ENCODE measurements around the gene ECSIT. TPM values are rescaled to one million over a fixed set of nuclear protein-coding genes. Genes with fewer than 3 reads are reported as not detected.

ECSIT gene
- total RNA-seq, 1 experiment from 2014 or later, result 64.7 TPM

DNA sequence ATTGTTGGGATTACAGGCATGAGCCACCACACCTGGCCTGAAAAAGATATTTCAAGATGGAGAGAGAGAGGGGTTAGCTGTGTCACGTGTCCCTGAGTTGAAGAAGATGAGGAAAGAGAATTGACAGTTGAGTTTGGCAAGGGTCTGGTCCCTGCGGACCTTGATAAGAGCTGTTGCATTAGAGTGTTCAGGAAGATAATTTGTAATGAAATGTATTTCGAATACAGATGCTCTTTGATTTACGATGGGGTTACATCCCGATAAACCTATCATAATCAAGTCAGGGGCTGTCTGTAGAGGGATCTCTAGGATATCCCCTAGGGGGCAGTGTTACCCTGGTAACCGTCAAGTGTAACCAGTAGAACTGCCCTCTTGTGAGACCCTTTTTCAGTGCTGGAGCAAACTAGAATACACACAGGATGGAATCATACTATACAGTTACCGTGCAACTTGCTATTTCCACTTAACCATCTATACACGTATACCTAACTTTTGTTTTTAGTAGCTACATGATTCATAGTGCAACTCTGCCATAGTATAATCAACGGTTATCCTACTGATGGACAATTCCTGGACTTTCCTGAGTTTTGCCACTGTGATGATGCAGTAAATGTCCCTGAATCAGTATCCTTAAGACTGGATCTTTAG is 31.6 kb upstream of the ECSIT start:
- Histone ChIP-seq H3K27me3 (replicated peaks; ENCODE audit: insufficient read depth, low read depth, low read length, poor library complexity) (no peaks in the 10 kb centered on the region), H3K4me3 (ENCODE audit: low read depth, low read length, poor library complexity, severe bottlenecking) (peak overlapping the region; percentile 95), H3K4me1 (ENCODE audit: insufficient read depth, low read length, poor library complexity, severe bottlenecking) (peaks cover 13% of the 10 kb centered on the region), H3K36me3 (ENCODE audit: insufficient read depth, low read length, poor library complexity, severe bottlenecking) (peaks cover under 1% of the 10 kb centered on the region), H3K9me3 (ENCODE audit: low read depth, low read length, poor library complexity, severe bottlenecking) (no peaks in the 10 kb centered on the region), H3K27ac (ENCODE audit: low read depth, low read length, poor library complexity, severe bottlenecking) (no peak overlapping the region)
- no TSS peak for BruUV-seq (replicated peaks)
- DNase-seq (ENCODE audit: low spot score), result peak; percentile 92
- ChIA-PET POLR2A (ENCODE audit: low non-redundant PET) (no interaction called here), CTCF (interaction anchor here (0.5 kb wide), 1 partner anchor 63 kb away, joined by 5 read pairs; no protein-coding TSS in a partner anchor)
- intact Hi-C loops (cut with micrococcal nuclease; ENCODE audit: unreplicated experiment), result loop anchor here (2.0 to 5.0 kb wide), 2 partner anchors 26 to 252 kb away; partner anchors contain the start of gene ZNF440
- TF ChIP-seq EZH2 (IDR thresholded peaks at IDR 0.05; ENCODE audit: borderline replicate concordance, low read depth, low read length, poor library complexity, severe bottlenecking), result no peak
- TF ChIP-seq, protein P1, sequence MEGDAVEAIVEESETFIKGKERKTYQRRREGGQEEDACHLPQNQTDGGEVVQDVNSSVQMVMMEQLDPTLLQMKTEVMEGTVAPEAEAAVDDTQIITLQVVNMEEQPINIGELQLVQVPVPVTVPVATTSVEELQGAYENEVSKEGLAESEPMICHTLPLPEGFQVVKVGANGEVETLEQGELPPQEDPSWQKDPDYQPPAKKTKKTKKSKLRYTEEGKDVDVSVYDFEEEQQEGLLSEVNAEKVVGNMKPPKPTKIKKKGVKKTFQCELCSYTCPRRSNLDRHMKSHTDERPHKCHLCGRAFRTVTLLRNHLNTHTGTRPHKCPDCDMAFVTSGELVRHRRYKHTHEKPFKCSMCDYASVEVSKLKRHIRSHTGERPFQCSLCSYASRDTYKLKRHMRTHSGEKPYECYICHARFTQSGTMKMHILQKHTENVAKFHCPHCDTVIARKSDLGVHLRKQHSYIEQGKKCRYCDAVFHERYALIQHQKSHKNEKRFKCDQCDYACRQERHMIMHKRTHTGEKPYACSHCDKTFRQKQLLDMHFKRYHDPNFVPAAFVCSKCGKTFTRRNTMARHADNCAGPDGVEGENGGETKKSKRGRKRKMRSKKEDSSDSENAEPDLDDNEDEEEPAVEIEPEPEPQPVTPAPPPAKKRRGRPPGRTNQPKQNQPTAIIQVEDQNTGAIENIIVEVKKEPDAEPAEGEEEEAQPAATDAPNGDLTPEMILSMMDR (conservative IDR thresholded peaks at IDR 0.05; ENCODE audit: low read depth, low read length), result peak; percentile 86

GRCh38 chr19:11558881-11559828 is 30.2 kb upstream of the ECSIT start, which contains the start of gene ELOF1:
Gene ELOF1 (minus strand): TSS chr19:11559230. CDS start chr19:11554347, 4,883 bp downstream.
- intact Hi-C loops (cut with micrococcal nuclease; ENCODE audit: unreplicated experiment), result no loop called here
- Histone ChIP-seq H3K27me3 (replicated peaks; ENCODE audit: insufficient read depth, low read depth, low read length, poor library complexity) (no peaks in the 10 kb centered on the region), H3K4me3 (ENCODE audit: low read depth, low read length, poor library complexity, severe bottlenecking) (peak within 1 kb of the TSS; percentile 95), H3K9me3 (ENCODE audit: low read depth, low read length, poor library complexity, severe bottlenecking) (no peaks in the 10 kb centered on the region), H3K27ac (ENCODE audit: low read depth, low read length, poor library complexity, severe bottlenecking) (peak within 1 kb of the TSS; percentile 57), H3K4me1 (ENCODE audit: insufficient read depth, low read length, poor library complexity, severe bottlenecking) (peaks cover 13% of the 10 kb centered on the region), H3K36me3 (ENCODE audit: insufficient read depth, low read length, poor library complexity, severe bottlenecking) (peaks cover 8% of the 10 kb centered on the region)
- TSS peak; percentile 96 for BruUV-seq (replicated peaks)
- CTCF ChIA-PET, result interaction anchor here (0.6 to 1.1 kb wide), 2 partner anchors 35 to 238 kb away, joined by 5 read pairs; no protein-coding TSS in a partner anchor
- DNase-seq (ENCODE audit: low spot score), result peak; percentile 99
- TF ChIP-seq, protein P1 (conservative IDR thresholded peaks at IDR 0.05; ENCODE audit: low read depth, low read length), result peak; percentile 23; the same call in 1 of the 2 replicates
- no peak for TF ChIP-seq EZH2 (IDR thresholded peaks at IDR 0.05; ENCODE audit: borderline replicate concordance, low read depth, low read length, poor library complexity, severe bottlenecking)
- POLR2A ChIA-PET (ENCODE audit: low non-redundant PET), result no interaction called here

DNA sequence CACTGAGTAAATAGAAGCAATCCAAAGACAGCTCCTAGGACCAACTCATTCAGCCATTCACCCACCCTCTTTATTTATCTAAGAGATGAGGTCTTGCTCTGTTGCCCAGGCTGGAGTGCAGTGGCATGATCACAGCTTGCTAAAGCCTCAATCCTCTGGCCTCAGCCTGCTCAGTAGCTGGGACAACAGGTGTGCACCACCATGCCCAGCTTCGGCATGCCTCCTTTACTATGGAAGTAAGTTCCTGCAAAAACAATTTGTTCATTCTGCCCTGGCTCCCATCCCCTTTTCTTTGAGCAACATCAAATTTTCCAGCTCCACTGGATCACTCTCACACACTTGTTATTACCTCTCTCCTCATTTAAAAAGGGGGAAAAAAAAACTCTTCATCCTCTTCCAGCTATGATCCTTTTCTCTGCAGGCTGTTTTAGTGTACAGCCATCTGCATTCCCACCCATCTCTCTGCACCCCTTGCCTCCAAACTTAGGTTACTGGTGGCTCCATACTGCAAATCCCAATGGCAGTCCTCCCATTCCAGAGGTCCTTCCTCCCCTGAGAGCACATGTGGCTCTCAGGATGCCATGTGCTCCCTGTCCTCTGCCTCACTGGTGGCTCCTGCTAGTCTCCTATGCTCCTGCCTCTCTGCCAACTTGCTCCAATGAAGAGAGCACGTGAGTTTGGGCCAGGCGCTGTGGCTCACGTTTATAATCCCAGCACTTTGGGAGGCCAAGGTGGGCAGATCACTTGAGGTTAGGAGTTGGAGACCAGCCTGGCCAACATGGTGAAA is 27.9 kb upstream of the ECSIT start:
- H3K4me3 ChIP-seq (ENCODE audit: low read depth, low read length, poor library complexity, severe bottlenecking), result no peak overlapping the region
- POLR2A ChIA-PET (ENCODE audit: low non-redundant PET), result no interaction called here
- intact Hi-C loops (cut with micrococcal nuclease; ENCODE audit: unreplicated experiment), result no loop called here
- H3K27me3 ChIP-seq (replicated peaks; ENCODE audit: insufficient read depth, low read depth, low read length, poor library complexity), result no peaks in the 10 kb centered on the region
- peaks cover 13% of the 10 kb centered on the region for H3K4me1 ChIP-seq (ENCODE audit: insufficient read depth, low read length, poor library complexity, severe bottlenecking)
- TF ChIP-seq, protein P1 (conservative IDR thresholded peaks at IDR 0.05; ENCODE audit: low read depth, low read length), result no peak
- no peak for TF ChIP-seq EZH2 (IDR thresholded peaks at IDR 0.05; ENCODE audit: borderline replicate concordance, low read depth, low read length, poor library complexity, severe bottlenecking)
- peaks cover 21% of the 10 kb centered on the region for H3K36me3 ChIP-seq (ENCODE audit: insufficient read depth, low read length, poor library complexity, severe bottlenecking)
- H3K27ac ChIP-seq (ENCODE audit: low read depth, low read length, poor library complexity, severe bottlenecking), result no peak overlapping the region
- CTCF ChIA-PET, result interaction anchor here (0.7 kb wide), 1 partner anchor 235 kb away, joined by 5 read pairs; no protein-coding TSS in a partner anchor
- no peaks in the 10 kb centered on the region for H3K9me3 ChIP-seq (ENCODE audit: low read depth, low read length, poor library complexity, severe bottlenecking)
- DNase-seq (ENCODE audit: low spot score), result no peak
- no TSS peak for BruUV-seq (replicated peaks)
